T-helper 2 cell treated with Interferon-gamma antibody and Interleukin-4, amounts not matched to agents 5 μg/mL and 100 μg/mL, for 36 hours (primary cell): Measurements from ENCODE around the gene GMDS.

ENCODE experiments used
- DNase-seq: peaks from one replicate; pipeline ENCODE4 v3.0.0; 2021; ENCODE audit warnings: low spot score
- H3K27ac Mint-ChIP-seq: one replicate; pipeline ENCODE4 v1.8.0; 2021; ENCODE audit warnings: mild to moderate bottlenecking, mixed read lengths
- H3K27me3 Mint-ChIP-seq: one replicate; pipeline ENCODE4 v1.8.0; 2021; ENCODE audit warnings: low read depth, mixed read lengths
- H3K36me3 Mint-ChIP-seq: one replicate; pipeline ENCODE4 v1.8.0; 2021; ENCODE audit warnings: low read depth, mixed read lengths
- H3K4me1 Mint-ChIP-seq: one replicate; pipeline ENCODE4 v1.8.0; 2021; ENCODE audit warnings: low read depth, mixed read lengths
- H3K4me3 Mint-ChIP-seq: one replicate; pipeline ENCODE4 v1.8.0; 2022; ENCODE audit warnings: mild to moderate bottlenecking, moderate library complexity, mixed read lengths
- H3K9me3 Mint-ChIP-seq: one replicate; pipeline ENCODE4 v1.8.0; 2021; ENCODE audit warnings: mixed read lengths

The GMDS gene

DNA sequence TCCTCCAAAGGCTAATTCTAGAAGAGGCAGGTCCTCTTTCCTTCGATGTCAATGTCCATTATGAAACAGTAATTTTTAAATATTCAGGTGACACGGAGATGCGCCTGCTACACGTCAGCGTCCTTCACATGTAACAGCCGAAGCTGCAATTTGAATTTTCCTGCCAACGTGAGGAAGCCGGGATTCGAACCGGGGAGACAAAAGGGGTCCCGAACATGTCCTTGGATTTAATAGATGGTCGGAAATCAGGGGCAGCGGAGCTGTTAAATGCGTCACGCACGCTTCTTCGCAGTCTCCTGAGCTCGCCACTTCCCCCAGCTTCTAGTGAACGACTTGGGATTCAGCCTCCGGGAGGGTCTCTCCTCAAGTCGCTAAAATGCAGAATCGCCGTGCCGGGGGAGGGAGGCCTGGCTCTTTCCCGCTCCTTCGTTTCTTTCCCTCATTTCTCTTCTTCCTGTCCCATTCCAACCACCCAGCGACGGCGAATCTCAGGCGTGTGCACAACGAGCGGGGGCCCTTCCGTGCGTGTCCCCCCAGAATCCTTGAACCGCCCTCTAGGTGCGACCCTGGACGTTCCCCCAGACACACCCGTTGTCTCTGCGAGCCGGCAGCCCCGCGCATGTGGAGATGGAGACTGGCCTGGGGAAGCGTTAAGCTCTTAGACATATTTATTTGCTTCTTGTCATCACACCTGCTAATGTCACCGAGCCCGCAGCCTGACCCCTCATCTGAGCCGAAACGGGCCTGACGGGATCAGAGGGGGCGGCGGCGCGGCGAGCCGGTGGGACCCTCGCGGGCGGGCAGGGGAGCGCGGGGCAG is 637.0 kb downstream of the GMDS start:
- DNase-seq: no peak
- peak overlapping the region; percentile 68 for H3K27ac Mint-ChIP-seq

GRCh38 chr6:1607516-1608221 is 637.7 kb downstream of the GMDS start:
- Mint-ChIP-seq H3K4me1 (peaks cover 21% of the 10 kb centered on the region), H3K4me3 (peak overlapping the region; percentile 37), H3K27ac (peak overlapping the region; percentile 32)

More for the DNA sequence above, 637.0 kb downstream of the GMDS start:
- Mint-ChIP-seq H3K4me1 (peaks cover 21% of the 10 kb centered on the region), H3K36me3 (peaks cover 3% of the 10 kb centered on the region), H3K9me3 (no peaks in the 10 kb centered on the region), H3K27me3 (peaks cover 66% of the 10 kb centered on the region), H3K4me3 (peak overlapping the region; percentile 52)

DNA sequence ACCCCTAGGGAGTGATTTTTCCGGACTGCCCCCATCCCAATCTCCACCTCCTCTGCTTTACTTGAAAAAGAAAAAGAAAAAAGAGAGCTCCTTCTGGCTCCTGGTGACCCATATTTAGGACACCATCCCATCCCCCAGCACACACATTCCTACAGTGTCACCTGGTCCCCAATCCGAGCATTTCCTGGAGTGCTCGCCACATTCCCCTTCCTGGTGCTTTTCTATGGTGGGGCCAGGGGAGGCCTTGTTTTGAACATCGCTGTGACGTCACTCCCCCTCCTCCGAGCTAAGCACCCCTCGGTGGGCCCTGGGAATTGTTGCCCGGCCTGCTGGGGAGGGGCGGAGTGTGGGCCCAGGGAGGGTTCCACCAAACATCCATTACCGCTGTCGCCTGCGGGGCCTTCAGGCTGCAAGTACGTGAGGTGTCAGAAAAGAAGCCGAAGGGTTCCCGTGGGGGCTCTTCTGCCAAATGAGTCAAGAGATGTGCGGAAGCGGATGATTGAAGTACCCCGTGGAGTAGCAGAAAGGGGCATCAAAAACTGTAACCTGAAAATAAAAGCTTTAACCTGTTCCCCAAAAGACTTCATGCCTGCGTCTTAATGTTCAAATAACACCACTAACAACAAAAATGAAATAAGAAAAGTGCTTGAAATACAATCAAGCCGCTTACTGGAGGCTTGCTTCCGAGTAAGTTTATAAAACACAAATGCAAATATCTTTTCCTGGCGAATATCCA is 638.5 kb downstream of the GMDS start:
- Mint-ChIP-seq H3K36me3 (peaks cover under 1% of the 10 kb centered on the region), H3K27me3 (peaks cover 66% of the 10 kb centered on the region), H3K9me3 (no peaks in the 10 kb centered on the region), H3K4me3 (peak overlapping the region; percentile 37), H3K4me1 (peaks cover 15% of the 10 kb centered on the region), H3K27ac (peak overlapping the region; percentile 32)
- no peak for DNase-seq

More at GRCh38 chr6:1607516-1608221, 637.7 kb downstream of the GMDS start:
- no peaks in the 10 kb centered on the region for H3K9me3 Mint-ChIP-seq
- peaks cover 3% of the 10 kb centered on the region for H3K36me3 Mint-ChIP-seq
- DNase-seq: no peak
- H3K27me3 Mint-ChIP-seq: peaks cover 66% of the 10 kb centered on the region

DNA sequence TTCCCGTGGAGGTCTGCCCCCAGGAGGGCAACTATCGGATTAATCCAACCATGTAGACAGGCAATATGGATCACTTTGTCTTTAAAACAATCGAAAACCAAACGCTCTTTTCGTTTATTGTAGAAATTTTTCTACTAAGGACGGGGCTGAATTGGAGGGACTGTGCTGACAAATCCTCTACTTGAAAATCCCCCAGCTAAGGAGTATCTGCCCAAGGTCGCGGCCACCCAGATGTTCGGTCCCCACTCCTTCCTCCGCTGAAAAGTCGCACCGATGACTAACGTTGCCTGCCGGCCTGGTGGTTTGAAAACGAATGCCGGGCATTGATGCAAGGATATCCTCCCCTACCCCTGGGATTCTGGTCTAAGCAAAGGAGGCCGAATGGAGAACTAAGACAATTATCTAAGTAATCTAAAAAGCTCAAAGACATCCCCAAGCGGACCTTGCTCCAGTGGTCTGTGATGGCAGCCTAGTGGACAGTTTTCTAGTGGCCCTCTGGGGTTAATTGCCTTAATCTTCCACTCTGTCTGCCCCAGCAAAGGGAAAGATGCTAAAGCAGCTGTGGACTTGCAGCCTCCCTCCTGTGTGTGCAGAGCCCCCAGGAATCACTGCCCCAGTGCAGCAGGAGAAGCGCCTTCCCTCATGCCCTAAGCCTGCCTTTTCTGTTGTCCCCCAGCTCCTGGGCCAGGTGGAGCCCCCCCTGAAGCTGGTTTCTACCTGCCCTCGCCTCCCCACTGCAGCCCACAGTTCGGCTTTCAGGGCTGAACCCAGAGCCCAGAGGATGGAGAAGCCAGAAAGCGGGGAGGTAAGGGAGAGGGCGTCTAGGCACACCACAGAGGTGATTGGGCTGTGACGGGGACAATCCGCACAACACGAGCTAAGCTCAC is 639.3 kb downstream of the GMDS start:
- Mint-ChIP-seq H3K9me3 (no peaks in the 10 kb centered on the region), H3K4me1 (peaks cover 13% of the 10 kb centered on the region), H3K36me3 (no peaks in the 10 kb centered on the region), H3K27me3 (peaks cover 68% of the 10 kb centered on the region), H3K4me3 (no peak overlapping the region), H3K27ac (no peak overlapping the region)
- no peak for DNase-seq

DNA sequence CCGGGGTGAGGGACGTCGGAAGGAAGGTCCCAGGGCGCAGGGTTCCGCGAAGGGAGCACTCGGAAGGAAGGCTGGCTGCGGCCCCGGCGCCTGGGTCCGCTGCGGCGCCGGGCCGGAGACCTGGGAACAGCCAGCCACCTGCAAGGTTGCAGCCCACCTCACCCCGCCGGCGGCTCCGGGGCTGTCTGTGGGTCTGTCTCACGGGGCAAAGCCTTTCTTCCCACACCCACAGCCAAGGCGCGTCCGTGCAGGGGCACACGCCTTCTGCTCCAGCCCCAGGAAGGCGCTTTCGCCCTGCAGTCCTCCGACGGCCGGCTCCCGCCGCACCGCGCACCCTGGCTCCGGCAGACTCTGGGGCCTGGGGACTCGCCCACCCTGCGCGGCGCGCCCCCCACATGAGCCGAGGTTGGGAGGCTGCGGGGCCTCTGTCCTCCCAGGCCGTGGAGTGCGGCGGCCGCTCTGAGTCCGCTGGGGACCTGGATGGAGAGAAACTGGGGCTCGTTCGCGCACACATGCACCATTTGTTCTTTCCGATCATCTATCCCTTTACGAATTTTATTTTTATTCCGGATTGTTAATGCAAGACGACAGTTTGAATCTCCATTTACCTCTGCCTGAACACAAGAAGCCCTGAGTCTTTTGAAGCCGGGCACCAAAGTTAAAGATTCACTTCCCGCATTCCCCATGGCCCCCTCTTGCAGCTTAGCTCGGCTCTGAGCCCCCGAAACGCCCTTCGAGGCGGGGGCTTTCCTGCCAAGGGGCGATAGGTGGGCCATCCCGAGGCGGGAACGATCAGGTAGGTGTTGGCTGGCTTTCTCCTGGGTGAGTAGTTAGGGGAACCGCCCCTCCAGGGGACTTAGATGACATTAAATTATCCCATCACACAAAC is 640.2 kb downstream of the GMDS start:
- H3K9me3 Mint-ChIP-seq: no peaks in the 10 kb centered on the region
- H3K4me3 Mint-ChIP-seq: peak overlapping the region; percentile 18
- peaks cover 74% of the 10 kb centered on the region for H3K27me3 Mint-ChIP-seq
- no peaks in the 10 kb centered on the region for H3K36me3 Mint-ChIP-seq
- H3K27ac Mint-ChIP-seq: no peak overlapping the region
- H3K4me1 Mint-ChIP-seq: peaks cover 10% of the 10 kb centered on the region
- DNase-seq: no peak

GRCh38 chr6:1604158-1605003 is 641.0 kb downstream of the GMDS start:
- H3K27me3 Mint-ChIP-seq: peaks cover 83% of the 10 kb centered on the region
- H3K4me1 Mint-ChIP-seq: peaks cover 10% of the 10 kb centered on the region
- DNase-seq: peak; percentile 53
- H3K9me3 Mint-ChIP-seq: no peaks in the 10 kb centered on the region
- H3K27ac Mint-ChIP-seq: no peak overlapping the region
- H3K36me3 Mint-ChIP-seq: no peaks in the 10 kb centered on the region
- H3K4me3 Mint-ChIP-seq: no peak overlapping the region

DNA sequence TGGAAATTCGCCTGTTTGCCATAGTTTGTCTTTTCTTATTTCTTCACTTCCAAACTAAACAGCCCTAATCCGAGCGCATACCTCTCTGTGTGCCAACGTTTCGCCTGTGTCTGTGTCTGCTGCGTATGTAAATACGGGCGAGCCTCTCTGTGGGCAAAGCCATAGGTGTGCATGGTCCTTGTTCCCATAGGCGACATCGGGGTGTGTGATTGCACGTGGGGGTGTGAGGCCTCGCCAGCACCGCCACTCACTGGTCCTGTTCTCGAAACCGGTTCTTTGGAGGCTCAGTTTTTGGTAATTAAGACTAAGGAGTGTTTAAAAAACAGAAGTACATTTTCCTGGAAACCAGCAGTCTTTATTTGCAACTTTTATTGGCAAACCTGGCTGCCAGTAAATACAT is 641.7 kb downstream of the GMDS start:
- Mint-ChIP-seq H3K9me3 (no peaks in the 10 kb centered on the region), H3K36me3 (no peaks in the 10 kb centered on the region), H3K27ac (no peak overlapping the region), H3K4me1 (peaks cover 10% of the 10 kb centered on the region), H3K27me3 (peaks cover 81% of the 10 kb centered on the region), H3K4me3 (no peak overlapping the region)
- no peak for DNase-seq

DNA sequence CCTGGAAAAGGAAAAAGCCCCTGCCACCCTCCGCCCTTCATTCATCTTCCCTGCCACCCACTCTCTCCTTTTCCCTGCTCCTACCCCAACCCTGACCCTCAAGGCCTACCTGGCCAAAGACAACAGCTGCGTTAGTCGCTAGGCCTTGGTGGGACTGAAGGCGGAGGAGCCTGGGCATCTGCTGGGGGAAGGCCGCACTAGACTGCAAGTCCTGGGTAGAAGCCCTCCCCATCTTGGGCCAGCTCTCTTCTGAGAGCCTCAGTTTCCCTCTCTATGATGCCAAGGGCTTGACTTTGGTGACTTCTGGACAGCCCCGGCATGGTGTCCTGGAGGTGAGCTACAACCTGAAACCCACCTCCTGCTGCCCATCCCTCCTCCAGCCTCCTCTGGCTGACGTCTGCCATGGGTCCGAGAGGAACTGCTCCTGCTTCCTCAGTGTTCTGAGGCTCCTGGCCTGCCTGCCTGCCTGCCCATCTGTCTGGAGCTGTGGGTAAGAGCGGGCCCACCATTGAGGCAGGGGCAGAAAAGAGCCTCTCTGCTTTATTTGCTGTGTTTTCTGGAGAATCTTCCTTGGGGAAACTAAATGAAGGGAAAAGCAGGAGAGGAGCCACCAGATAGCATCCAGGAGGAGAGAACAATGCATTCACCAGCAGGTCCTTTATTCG is 643.2 kb downstream of the GMDS start:
- DNase-seq: no peak
- H3K9me3 Mint-ChIP-seq: no peaks in the 10 kb centered on the region
- H3K4me1 Mint-ChIP-seq: peaks cover 4% of the 10 kb centered on the region
- no peaks in the 10 kb centered on the region for H3K36me3 Mint-ChIP-seq
- no peak overlapping the region for H3K27ac Mint-ChIP-seq
- peaks cover 80% of the 10 kb centered on the region for H3K27me3 Mint-ChIP-seq
- no peak overlapping the region for H3K4me3 Mint-ChIP-seq

GRCh38 chr6:1601158-1602048 is 644.0 kb downstream of the GMDS start:
- Mint-ChIP-seq H3K4me1 (peaks cover 3% of the 10 kb centered on the region), H3K36me3 (no peaks in the 10 kb centered on the region), H3K4me3 (no peak overlapping the region), H3K9me3 (no peaks in the 10 kb centered on the region), H3K27ac (no peak overlapping the region), H3K27me3 (peaks cover 80% of the 10 kb centered on the region)
- no peak for DNase-seq

DNA sequence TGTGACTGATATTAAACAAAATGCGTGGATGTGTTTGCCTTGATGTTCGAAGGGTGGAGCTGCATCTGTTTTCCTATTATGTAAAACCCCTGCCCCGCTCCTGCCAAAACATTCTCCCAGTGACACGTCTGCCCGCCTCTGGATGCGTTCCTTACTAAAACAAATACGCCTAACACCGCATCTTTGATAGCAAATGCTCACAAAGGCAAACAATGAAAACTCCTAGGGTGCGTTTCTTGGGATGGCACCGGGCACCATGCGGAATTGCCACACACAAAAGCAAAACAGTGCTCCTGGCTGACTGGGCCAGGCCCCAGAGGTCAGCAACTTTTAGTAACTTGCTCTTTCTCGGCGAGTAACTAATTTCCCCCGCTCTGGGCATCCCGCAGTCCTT is 644.6 kb downstream of the GMDS start:
- H3K4me1 Mint-ChIP-seq: peaks cover 2% of the 10 kb centered on the region
- H3K4me3 Mint-ChIP-seq: no peak overlapping the region
- DNase-seq: no peak
- peaks cover 79% of the 10 kb centered on the region for H3K27me3 Mint-ChIP-seq
- H3K9me3 Mint-ChIP-seq: no peaks in the 10 kb centered on the region
- no peaks in the 10 kb centered on the region for H3K36me3 Mint-ChIP-seq
- no peak overlapping the region for H3K27ac Mint-ChIP-seq
